Stimulated activated CD4-positive, alpha-beta T cell treated with anti-CD3 and anti-CD28 coated beads, Interleukin-15, amount 100 ng/mL, for 24 hours (primary cell): ENCODE measurements around the gene BUB1B.

Experiments used
- DNase-seq: peaks from one replicate; pipeline ENCODE4 v3.0.0-alpha.2; 2020

Gene BUB1B

GRCh38 chr15:40257656-40258450 lies 97.0 kb downstream of the BUB1B start:
- no peak for DNase-seq

GRCh38 chr15:40258544-40258943 lies 97.7 kb downstream of the BUB1B start:
- no peak for DNase-seq

- no peak for DNase-seq
Measured at GRCh38 chr15:40259021-40259420, 98.2 kb downstream of the BUB1B start.

- DNase-seq: no peak
Measured at GRCh38 chr15:40263024-40263754, 102.3 kb downstream of the BUB1B start.

- no peak for DNase-seq
Measured at GRCh38 chr15:40264321-40265153, 103.7 kb downstream of the BUB1B start.

- no peak for DNase-seq
Measured at GRCh38 chr15:40265355-40265754, 104.5 kb downstream of the BUB1B start.

- no peak for DNase-seq
Measured at GRCh38 chr15:40265875-40266274, 105.0 kb downstream of the BUB1B start.

- no peak for DNase-seq
Measured at GRCh38 chr15:40266828-40267304, 106.0 kb downstream of the BUB1B start.

- DNase-seq: no peak
Measured at GRCh38 chr15:40267670-40268069, 106.8 kb downstream of the BUB1B start.

- DNase-seq: no peak
Measured at GRCh38 chr15:40269604-40270003, 108.7 kb downstream of the BUB1B start.

GRCh38 chr15:40270246-40270995 lies 109.6 kb downstream of the BUB1B start:
- DNase-seq: no peak
